Adipose tissue (tissue), 3 donors: ENCODE data around the gene HSPB6. TPM values are rescaled to one million over a fixed set of nuclear protein-coding genes. Genes with fewer than 3 reads are reported as not detected.
"Not testable (repeated sequence)": the region's sequence is repeated elsewhere in the genome, so short reads cannot be mapped to it uniquely, and the experiment has no call there.

Source experiments
- H3K27ac ChIP-seq: one replicate; pipeline ENCODE4 v1.5.1; 2013; ENCODE audit warnings: low read depth, low read length
- WGBS, 3 donors: extraction: QIAGEN DNeasy Blood & Tissue Kit; methylation state at CpG; one replicate each; pipeline ENCODE4 v1.1.7; 2013; 5-methylcytosine and 5-hydroxymethylcytosine counted together
- polyA plus RNA-seq, 3 donors: library from polyadenylated mRNA; stranded (reverse); fragments of 200-250 nt; gene quantifications; one replicate each; pipeline ENCODE4 v1.2.3, GENCODE V29; 2013
- donor health status: healthy with polysubstance abuse.
- donor health status: Bipolar disorder and iron deficiency.
- donor health status: healthy.

The HSPB6 gene
- polyA plus RNA-seq, 3 donors: 63.3 to 608 (median 552) TPM

GRCh38 chr19:35773020-35773806 lies 16.4 kb upstream of the HSPB6 start:
- no peak overlapping the region for H3K27ac ChIP-seq
- WGBS, 3 donors: 55 to 57% (median 55%) methylated on average over 9 of the region's 9 CpGs

DNA sequence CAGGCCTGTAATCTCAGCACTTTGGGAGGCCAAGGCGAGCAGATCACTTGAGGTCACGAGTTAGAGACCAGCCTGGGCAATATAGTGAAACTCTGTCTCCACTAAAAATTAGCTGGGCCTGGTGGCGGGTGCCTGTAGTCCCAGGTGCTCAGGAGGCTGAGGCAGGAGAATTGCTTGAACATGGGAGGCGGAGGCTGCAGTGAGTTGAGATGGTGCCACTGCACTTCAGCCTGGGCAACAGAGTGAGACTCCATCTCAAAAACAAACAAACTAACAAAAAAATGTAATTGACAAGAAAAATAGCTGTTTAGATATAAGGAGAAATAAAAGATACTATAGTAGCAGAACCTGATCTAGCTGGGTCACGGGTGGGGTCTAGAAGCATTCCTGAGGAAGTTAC lies 15.5 kb upstream of the HSPB6 start:
- 91 to 94% (median 93%) methylated on average over 5 of the region's 5 CpGs for WGBS, 3 donors
- H3K27ac ChIP-seq: not testable (repeated sequence)

- 39 to 72% (median 69%) methylated on average over 15 of the region's 15 CpGs for WGBS, 3 donors
- H3K27ac ChIP-seq: no peak overlapping the region
Measured at GRCh38 chr19:35768082-35768421, 11.2 kb upstream of the HSPB6 start.

DNA sequence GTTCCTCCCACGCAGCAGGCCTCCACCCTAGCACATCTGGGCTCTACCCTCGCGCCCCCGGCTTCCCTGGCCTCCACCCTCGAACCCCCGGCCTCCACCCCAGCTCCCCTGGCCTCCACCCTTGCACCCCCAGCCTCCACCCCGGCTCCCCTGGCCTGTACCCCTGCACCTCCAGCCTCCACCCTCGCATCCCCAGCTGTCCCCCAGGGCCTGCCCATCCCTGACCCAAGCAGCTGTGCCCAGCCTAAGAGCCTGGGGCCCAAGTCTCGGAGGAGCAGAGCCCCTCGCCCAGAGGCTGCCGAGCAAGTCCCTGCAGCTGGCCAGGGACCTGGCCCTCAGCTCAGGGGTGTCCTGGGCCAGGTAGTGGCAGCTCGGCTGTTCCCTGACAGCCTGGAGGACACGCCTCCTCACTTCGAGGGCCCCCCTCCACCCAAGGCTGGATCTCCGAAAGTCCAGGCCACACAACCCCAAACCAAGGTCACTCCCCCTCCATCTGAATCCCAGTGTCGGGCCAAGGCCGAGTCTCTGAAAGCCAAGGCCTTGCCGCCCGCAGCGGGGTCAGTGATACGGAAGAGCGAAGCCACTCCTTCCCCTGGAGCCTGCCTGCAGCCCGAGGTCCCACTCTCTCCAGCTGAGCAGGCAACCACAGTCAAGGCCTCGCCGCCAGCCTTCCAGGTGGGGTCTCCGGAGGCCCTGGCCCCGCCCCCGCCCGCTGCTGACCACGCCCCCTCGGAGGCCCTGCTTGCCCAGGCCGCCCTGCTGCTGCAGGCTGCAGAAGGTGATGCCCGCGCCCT lies 10.7 kb upstream of the HSPB6 start:
- H3K27ac ChIP-seq: no peak overlapping the region
- WGBS, 3 donors: 45 to 77% (median 76%) methylated on average over 31 to 34 of the region's 34 CpGs

- 90 to 96% (median 92%) methylated on average over 10 to 11 of the region's 11 CpGs for WGBS, 3 donors
- no peak overlapping the region for H3K27ac ChIP-seq
Measured at GRCh38 chr19:35766571-35767104, 9.8 kb upstream of the HSPB6 start.

DNA sequence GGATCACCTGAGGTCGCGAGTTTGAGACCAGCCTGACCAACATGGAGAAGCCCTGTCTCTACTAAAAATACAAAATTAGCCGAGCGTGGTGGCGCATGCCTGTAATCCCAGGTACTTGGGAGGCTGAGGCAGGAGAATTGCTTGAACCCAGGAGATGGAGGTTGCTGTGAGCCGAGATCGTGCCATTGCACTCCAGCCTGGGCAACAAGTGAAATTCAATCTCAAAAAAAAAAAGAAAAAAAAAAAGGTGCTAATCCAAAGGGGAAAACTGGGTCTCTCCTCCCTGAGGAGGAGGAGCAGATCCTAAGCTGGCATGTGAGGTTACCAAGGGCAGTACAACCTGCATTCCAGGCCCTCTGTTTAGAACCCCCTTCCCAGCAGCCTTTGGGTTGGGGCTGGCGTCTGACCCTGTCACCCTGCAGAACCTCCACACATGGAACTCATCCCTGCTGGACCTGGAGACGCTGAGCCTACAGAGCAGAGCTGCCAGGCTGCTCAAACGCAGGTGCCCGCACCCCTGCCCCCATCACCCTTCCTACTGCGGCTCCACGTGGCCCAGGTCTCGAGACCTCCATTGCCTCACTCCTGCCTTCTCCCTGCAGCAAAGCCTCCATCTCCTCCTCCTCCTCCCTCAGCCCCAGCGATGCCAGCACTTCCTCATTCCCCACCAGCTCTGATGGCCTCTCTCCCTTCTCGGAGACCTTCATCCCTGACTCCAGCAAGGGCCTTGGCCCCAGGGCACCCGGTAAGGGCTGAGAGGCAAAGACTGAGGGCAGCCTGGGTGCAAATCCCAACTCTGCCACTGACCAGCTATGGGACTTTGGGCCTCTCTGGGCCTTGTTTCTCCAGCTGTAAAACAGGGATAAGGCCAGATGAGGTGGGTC lies 7.8 kb upstream of the HSPB6 start:
- WGBS, 3 donors: 91 to 96% (median 95%) methylated on average over 17 of the region's 17 CpGs
- no peak overlapping the region for H3K27ac ChIP-seq

GRCh38 chr19:35760711-35761349 lies 4.0 kb upstream of the HSPB6 start:
- H3K27ac ChIP-seq: no peak overlapping the region
- 90 to 98% (median 97%) methylated on average over 4 of the region's 4 CpGs for WGBS, 3 donors

- WGBS, 3 donors: 97% methylated on average over 2 of the region's 2 CpGs
- H3K27ac ChIP-seq: no peak overlapping the region
Measured at GRCh38 chr19:35759697-35760096, 2.9 kb upstream of the HSPB6 start.

GRCh38 chr19:35757749-35758608 lies 1.1 kb upstream of the HSPB6 start, which contains the start of gene PROSER3:
Gene PROSER3, plus strand, starts transcription at chr19:35758176. Its CDS starts 40 bp downstream, at chr19:35758216.
- WGBS, 3 donors: 0 to 1% (median 0%) methylated on average over 53 of the region's 53 CpGs
- H3K27ac ChIP-seq: peak within 1 kb of the TSS; percentile 94

- 4 to 11% (median 5%) methylated on average over 19 of the region's 19 CpGs for WGBS, 3 donors
- peak overlapping the region; percentile 94 for H3K27ac ChIP-seq
Measured at GRCh38 chr19:35757231-35757748, 461 bp upstream of the HSPB6 start.

GRCh38 chr19:35755550-35756376 lies 1.1 kb downstream of the HSPB6 start:
- 16 to 63% (median 18%) methylated on average over 42 to 74 of the region's 74 CpGs for WGBS, 3 donors
- H3K27ac ChIP-seq: peak overlapping the region; percentile 94

- no peak overlapping the region for H3K27ac ChIP-seq
- 42 to 76% (median 46%) methylated on average over 15 to 17 of the region's 17 CpGs for WGBS, 3 donors
Measured at GRCh38 chr19:35755131-35755549, 1.7 kb downstream of the HSPB6 start.

DNA sequence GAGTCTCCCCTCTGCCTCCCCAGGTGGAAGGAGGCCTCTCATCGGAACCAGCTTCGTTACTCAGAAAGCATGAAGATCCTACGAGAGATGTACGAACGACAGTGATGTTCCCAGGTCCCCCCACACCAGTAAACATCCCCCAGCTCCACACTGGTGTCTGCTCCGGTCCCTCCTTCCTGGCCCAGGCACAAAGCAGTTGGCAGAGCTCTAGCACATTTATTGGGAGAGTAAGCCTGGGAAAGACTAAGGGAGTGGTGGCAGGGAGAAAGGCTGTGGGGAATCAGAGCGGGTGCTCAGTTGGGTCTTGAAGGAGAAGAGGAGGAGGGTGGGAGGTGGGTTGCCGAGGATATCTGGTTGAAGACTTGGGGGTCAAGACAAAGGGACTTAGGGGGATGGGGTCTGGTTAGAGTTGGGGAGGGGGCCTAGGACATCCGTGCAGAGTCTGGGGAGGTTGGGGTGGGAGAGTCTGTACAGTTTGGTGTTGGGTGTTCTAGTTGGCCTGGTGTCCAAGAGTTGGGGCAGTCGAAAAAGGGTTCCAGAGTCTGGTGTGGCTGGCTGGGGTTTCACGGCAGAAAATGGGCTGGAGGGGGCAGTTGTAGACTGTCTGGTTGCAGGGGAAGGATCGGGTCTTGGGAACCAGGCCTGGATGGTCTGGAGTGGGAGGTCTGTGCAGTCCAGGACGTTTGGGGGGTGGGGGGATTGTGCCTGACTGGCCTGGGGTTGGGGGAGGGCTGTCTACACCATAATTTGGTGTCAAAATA lies 2.3 kb downstream of the HSPB6 start:
- 73 to 84% (median 78%) methylated on average over 13 of the region's 13 CpGs for WGBS, 3 donors
- no peak overlapping the region for H3K27ac ChIP-seq

GRCh38 chr19:35753634-35754369 lies 3.0 kb downstream of the HSPB6 start:
- WGBS, 3 donors: 87 to 92% (median 91%) methylated on average over 20 of the region's 20 CpGs
- no peak overlapping the region for H3K27ac ChIP-seq
